GM12878 (cell line): ENCODE data around the gene HAAO. TPM values are rescaled to one million over a fixed set of nuclear protein-coding genes. Genes with fewer than 3 reads are reported as not detected.

ENCODE experiments used
- ATAC-seq: fragments of 200-7000 bp; cut with Tn5 transposase; 3 replicates; pipeline ENCODE4 v1.9.1; 2020; ENCODE audit warnings: mild to moderate bottlenecking, moderate library complexity
- BruUV-seq: library from RNA; stranded (reverse); fragments of 400-500 nt; replicated peaks from 2 replicates; lab custom pipeline; 2021; lab: Mats Ljungman, UMichigan
- CTCF ChIA-PET: fragments of 300-600 bp; sonication (Branson Sonifier 250); formaldehyde crosslinking; extraction: SDS; loops from one replicate; lab custom pipeline; 2021; ENCODE audit warnings: inconsistent platforms; lab: Yijun Ruan, JAX
- POLR2A ChIA-PET: fragments of 350-600 bp; formaldehyde crosslinking; extraction: SDS; loops from one replicate; lab custom pipeline; 2021; ENCODE audit warnings: inconsistent platforms; lab: Charles Lee
- RAD21 ChIA-PET: fragments of 300-600 bp; sonication (Branson Sonifier 250); formaldehyde crosslinking; loops from one replicate; lab custom pipeline; 2023; ENCODE audit warnings: antibody characterized with exemption; ENCODE audit not compliant: unreplicated experiment; lab: Charles Lee
- SMC1A ChIA-PET: fragments of 300-600 bp; sonication (Branson Sonifier 250); formaldehyde crosslinking; loops from one replicate; lab custom pipeline; 2023; ENCODE audit not compliant: unreplicated experiment, uncharacterized antibody; lab: Charles Lee
- DNase-seq: peaks from one replicate; pipeline ENCODE4 v3.0.0-alpha.2; 2011; ENCODE audit warnings: low read depth, low spot score
- FAIRE-seq: peaks from 3 replicates; lab custom pipeline; 2011; peaks lifted over from hg19 to GRCh38; lab: Jason Lieb, UNC
- H2AFZ ChIP-seq: 2 replicates; pipeline ENCODE4 v1.6.0; 2011; ENCODE audit warnings: low read depth, low read length, control low read depth; ENCODE audit not compliant: control insufficient read depth
- H3K27ac ChIP-seq: 2 replicates; pipeline ENCODE4 v1.5.1; 2011; ENCODE audit warnings: control low read depth; ENCODE audit not compliant: control insufficient read depth, insufficient read depth
- H3K27me3 ChIP-seq, 2 experiments: replicated peaks in 1 of 2; 2 replicates each; pipeline versions ENCODE4 v1.6.0 to v1.6.1; 2011; ENCODE audit warnings: low read length in 1 of 2; ENCODE audit not compliant: control insufficient read depth in 2 of 2, insufficient read depth in 2 of 2
- H3K36me3 ChIP-seq, 2 experiments: 2 replicates each; pipeline ENCODE4 v1.5.1; 2011; ENCODE audit warnings: low read length in 1 of 2; ENCODE audit not compliant: control insufficient read depth in 2 of 2, insufficient read depth in 2 of 2
- H3K4me1 ChIP-seq: 2 replicates; pipeline ENCODE4 v1.6.1; 2011; ENCODE audit warnings: mild to moderate bottlenecking, low read length, moderate library complexity, mixed read lengths; ENCODE audit not compliant: control insufficient read depth, insufficient read depth
- H3K4me2 ChIP-seq: 2 replicates; pipeline ENCODE4 v1.6.0; 2011; ENCODE audit warnings: control low read depth; ENCODE audit not compliant: control insufficient read depth, insufficient read depth
- H3K4me3 ChIP-seq: fragments of 200-600 bp; sonication (generic); 2 replicates; pipeline ENCODE4 v1.5.1; 2016
- H3K79me2 ChIP-seq: 2 replicates; pipeline ENCODE4 v1.6.0; 2011; ENCODE audit warnings: low read length; ENCODE audit not compliant: control insufficient read depth, insufficient read depth
- H3K9ac ChIP-seq: 2 replicates; pipeline ENCODE4 v1.8.0; 2011; ENCODE audit warnings: low read length, control low read depth, mixed read lengths; ENCODE audit not compliant: control insufficient read depth, insufficient read depth
- H3K9me3 ChIP-seq: replicated peaks from 3 replicates; pipeline ENCODE4 v1.5.1; 2011; ENCODE audit warnings: mild to moderate bottlenecking, low read length; ENCODE audit not compliant: control insufficient read depth, insufficient read depth
- H4K20me1 ChIP-seq: 2 replicates; pipeline ENCODE4 v1.6.0; 2011; ENCODE audit not compliant: control insufficient read depth, insufficient read depth
- ATF7 ChIP-seq: fragments of 450-650 bp; IDR thresholded peaks from 2 replicates; pipeline ENCODE4 v1.6.1; 2016; ENCODE audit warnings: low read depth, mild to moderate bottlenecking
- BHLHE40 ChIP-seq, 2 experiments: fragments of 450-650 bp in 1 of 2; IDR thresholded peaks; 2 replicates each; pipeline ENCODE4 v1.6.1; 2011 to 2017; ENCODE audit warnings: low read depth in 2 of 2, borderline replicate concordance in 1 of 2, improper control_type of control experiment in 1 of 2, low read length in 1 of 2, mild to moderate bottlenecking in 1 of 2
- CBX3 ChIP-seq: fragments of 200-600 bp; sonication (generic); IDR thresholded peaks from 2 replicates; pipeline ENCODE4 v1.6.1; 2016; ENCODE audit warnings: low read depth, borderline replicate concordance
- E4F1 ChIP-seq: fragments of 450-650 bp; IDR thresholded peaks from 2 replicates; pipeline ENCODE4 v1.6.1; 2018; ENCODE audit warnings: borderline replicate concordance, mild to moderate bottlenecking; ENCODE audit not compliant: partially characterized antibody
- EGR1 ChIP-seq, 2 experiments: IDR thresholded peaks; 1 replicate in 1 of 2; 2 replicates in 1 of 2; pipeline ENCODE4 v1.6.1; 2011 to 2012; ENCODE audit warnings: low read depth in 2 of 2, low read length in 2 of 2, borderline replicate concordance in 1 of 2, mild to moderate bottlenecking in 1 of 2, moderate library complexity in 1 of 2
- HDGF ChIP-seq: fragments of 450-650 bp; IDR thresholded peaks from 2 replicates; pipeline ENCODE4 v1.6.1; 2016; ENCODE audit warnings: antibody characterized with exemption
- NKRF ChIP-seq: fragments of 450-650 bp; conservative IDR thresholded peaks from 2 replicates; pipeline ENCODE4 v1.6.1; 2017; ENCODE audit warnings: mild to moderate bottlenecking, moderate library complexity
- NR2F1 ChIP-seq: fragments of 450-650 bp; conservative IDR thresholded peaks from 2 replicates; pipeline ENCODE4 v1.6.1; 2017; ENCODE audit warnings: mild to moderate bottlenecking
- RELB ChIP-seq: fragments of 450-650 bp; IDR thresholded peaks from 2 replicates; pipeline ENCODE4 v1.6.1; 2017; ENCODE audit warnings: low read depth, mild to moderate bottlenecking, moderate library complexity
- RUNX3 ChIP-seq: IDR thresholded peaks from 2 replicates; pipeline ENCODE4 v1.6.1; 2012; ENCODE audit warnings: low read length, inconsistent platforms
- WGBS: methylation state at CpG from one replicate; pipeline ENCODE4 v1.1.6; 2016; ENCODE audit warnings: low lambda C conversion rate; ENCODE audit not compliant: insufficient replicate concordance, insufficient coverage; ENCODE audit errors: missing lambda C conversion rate; 5-methylcytosine and 5-hydroxymethylcytosine counted together
- in situ Hi-C: fragments of 300-500 bp; cut with MboI; formaldehyde crosslinking; loops from 9 replicates; pipeline ENCODE4 v1.14.3; 2018; ENCODE audit warnings: mixed read lengths
- intact Hi-C: fragments of 100-400 bp; cut with micrococcal nuclease; formaldehyde crosslinking; loops from one replicate; pipeline ENCODE4 v1.14.2; 2022; ENCODE audit not compliant: unreplicated experiment
- polyA plus RNA-seq, 11 experiments: library from polyadenylated mRNA; depleted of rRNA in 4 of 11; unstranded in 6 of 11; stranded (reverse) in 5 of 11; fragments of >200 nt; fragmentation: Nextera tagmentation in 4 of 11; fragmentation: Illumina TruSeq in 1 of 11; extraction: Ambion mirVana in 4 of 11; extraction: Trizol in 1 of 11; gene quantifications; 1 replicate in 1 of 11; 2 replicates in 10 of 11; pipeline versions ENCODE4 v1.2.1 to v1.2.3, GENCODE V29; 2011 to 2016; ENCODE audit warnings: inconsistent platforms in 2 of 11, missing spikeins in 2 of 11, low read depth in 1 of 11
- total RNA-seq, 4 experiments: library from RNA; depleted of rRNA in 3 of 4; stranded (reverse); fragments of >200 nt in 3 of 4; fragmentation: Illumina TruSeq in 1 of 4; extraction: Trizol in 1 of 4; gene quantifications; 2 replicates each; pipeline versions ENCODE4 v1.2.1 to v1.2.3, GENCODE V29; 2013 to 2021

The HAAO gene
- total and polyA plus RNA-seq, 10 of the 15 experiments (the other 5 are each of a cell fraction or from before 2014, with no cell fraction given): 4.3 to 58.7 (median 26.8) TPM

GRCh38 chr2:42787788-42788477 lies 4.5 kb downstream of the HAAO start:
- no peak for TF ChIP-seq E4F1
- TF ChIP-seq RELB: 0 out of 2 replicates have a peak, but pooled peaks have one; percentile 35
- TF ChIP-seq ATF7: peak; percentile 34; the same call in 1 of the 2 replicates
- peak; percentile 57 for TF ChIP-seq RUNX3
- TF ChIP-seq NKRF: no peak
- TF ChIP-seq CBX3: no peak
- TF ChIP-seq EGR1 (IDR thresholded peaks at IDR 0.05; ENCODE audit: borderline replicate concordance in 1 of 2, low read depth in 2 of 2, low read length in 2 of 2): 0 out of 3 replicates have a peak, but pooled peaks of 1 of the 2 experiments have one; percentile 40
- TF ChIP-seq NR2F1: peak; percentile 55
- TF ChIP-seq HDGF: peak; percentile 69; the same call in 1 of the 2 replicates
- TF ChIP-seq BHLHE40 (IDR thresholded peaks at IDR 0.05; ENCODE audit: borderline replicate concordance in 1 of 2, low read depth in 2 of 2, low read length in 1 of 2): 0 out of 4 replicates have a peak, but pooled peaks of 1 of the 2 experiments have one; percentile 9
- peaks cover 22% of the 10 kb centered on the region for H3K79me2 ChIP-seq
- ChIA-PET CTCF (interaction anchor here (0.8 to 1.4 kb wide), 3 partner anchors 8 to 36 kb away, joined by 3 to 4 read pairs (median 3); no protein-coding TSS in a partner anchor), POLR2A (interaction anchor here (0.5 to 2.2 kb wide), 5 partner anchors 9 to 65 kb away, joined by 3 to 11 read pairs (median 5); no protein-coding TSS in a partner anchor), RAD21 (interaction anchor here (0.9 to 1.7 kb wide), 6 partner anchors 9 to 124 kb away, joined by 3 to 9 read pairs (median 4); no protein-coding TSS in a partner anchor), SMC1A (interaction anchor here (0.6 to 1.4 kb wide), 6 partner anchors 9 to 36 kb away, joined by 3 to 5 read pairs (median 4); no protein-coding TSS in a partner anchor)
- no peak overlapping the region for H3K27ac ChIP-seq
- H2AFZ ChIP-seq: no peak overlapping the region
- no peak overlapping the region for H3K4me3 ChIP-seq
- in situ Hi-C loops: no loop called here
- intact Hi-C loops: no loop called here
- ATAC-seq (peak; percentile 47), FAIRE-seq (no peak), DNase-seq (no peak)
- no peaks in the 10 kb centered on the region for H3K27me3 ChIP-seq
- BruUV-seq: no TSS peak
- H3K4me2 ChIP-seq: no peak overlapping the region
- H3K9ac ChIP-seq: peak overlapping the region; percentile 16; the same call in 1 of the 2 replicates
- no peaks in the 10 kb centered on the region for H4K20me1 ChIP-seq
- 51% methylated on average over 12 of the region's 12 CpGs for WGBS
- no peaks in the 10 kb centered on the region; a peak in 1 of 4 replicates for H3K36me3 ChIP-seq
- no peaks in the 10 kb centered on the region for H3K9me3 ChIP-seq
- peaks cover 17% of the 10 kb centered on the region for H3K4me1 ChIP-seq
